H1 (cell line): ENCODE data around the gene GATB. TPM values are rescaled to one million over a fixed set of nuclear protein-coding genes. Genes with fewer than 3 reads are reported as not detected.

Source experiments
- CTCF ChIA-PET: fragments of 300-600 bp; sonication (Branson Sonifier 250); formaldehyde crosslinking; loops from one replicate; lab custom pipeline; 2021; ENCODE audit not compliant: partially characterized antibody; lab: Charles Lee
- POLR2A ChIA-PET: fragments of 300-600 bp; sonication (Branson Sonifier 250); formaldehyde crosslinking; loops from one replicate; lab custom pipeline; 2021; ENCODE audit warnings: inconsistent platforms; ENCODE audit not compliant: partially characterized antibody; lab: Charles Lee
- DNase-seq, 2 experiments: peaks; one replicate each; pipeline versions ENCODE4 v3.0.0 to v3.0.0-alpha.2; 2010 to 2022; ENCODE audit warnings: low spot score in 2 of 2, low read depth in 1 of 2, mixed read lengths in 1 of 2
- FAIRE-seq: peaks from 2 replicates; lab custom pipeline; 2011; peaks lifted over from hg19 to GRCh38; lab: Jason Lieb, UNC
- H2AFZ ChIP-seq: 2 replicates; pipeline ENCODE4 v1.8.1; 2012; ENCODE audit warnings: low read length, inconsistent platforms
- H2AK5ac ChIP-seq: 2 replicates; pipeline ENCODE4 v1.6.1; 2013; ENCODE audit warnings: low read depth, low read length
- H2BK120ac ChIP-seq: replicated peaks from 2 replicates; pipeline ENCODE3; 2013; ENCODE audit warnings: low read depth, low read length, inconsistent platforms
- H2BK12ac ChIP-seq: 2 replicates; pipeline ENCODE4 v1.6.1; 2013; ENCODE audit warnings: low read depth, low read length
- H2BK15ac ChIP-seq: 2 replicates; pipeline ENCODE4 v1.6.1; 2013; ENCODE audit warnings: low read length
- H2BK20ac ChIP-seq: 2 replicates; pipeline ENCODE4 v1.6.1; 2013; ENCODE audit warnings: low read length
- H2BK5ac ChIP-seq: 2 replicates; pipeline ENCODE4 v1.6.1; 2013; ENCODE audit warnings: low read depth, low read length
- H3K14ac ChIP-seq: 2 replicates; pipeline ENCODE4 v1.6.1; 2013; ENCODE audit warnings: inconsistent platforms; ENCODE audit not compliant: insufficient read length
- H3K18ac ChIP-seq: 2 replicates; pipeline ENCODE4 v1.6.1; 2013; ENCODE audit warnings: low read length; ENCODE audit errors: extremely low read depth
- H3K23ac ChIP-seq: 2 replicates; pipeline ENCODE4 v1.6.1; 2013; ENCODE audit warnings: inconsistent platforms; ENCODE audit not compliant: insufficient read length
- H3K23me2 ChIP-seq: 2 replicates; pipeline ENCODE4 v1.6.1; 2013; ENCODE audit warnings: low read depth, low read length
- H3K27ac ChIP-seq: 2 replicates; pipeline ENCODE4 v1.6.1; 2011; ENCODE audit warnings: low read depth, low read length, inconsistent platforms
- H3K27me3 ChIP-seq, 4 experiments: replicated peaks in 1 of 4; 1 replicate in 1 of 4; 2 replicates in 3 of 4; pipeline versions ENCODE4 v1.6.1 to v1.8.1; 2011 to 2013; ENCODE audit warnings: low read length in 3 of 4, mild to moderate bottlenecking in 3 of 4, inconsistent platforms in 2 of 4, mixed read lengths in 2 of 4, moderate library complexity in 1 of 4; ENCODE audit not compliant: control insufficient read depth in 3 of 4, insufficient read depth in 3 of 4; ENCODE audit errors: extremely low read depth in 1 of 4
- H3K36me3 ChIP-seq, 4 experiments: 2 replicates each; pipeline versions ENCODE4 v1.6.1 to v1.8.1; 2011 to 2013; ENCODE audit warnings: mild to moderate bottlenecking in 4 of 4, low read length in 3 of 4, moderate library complexity in 2 of 4, control low read depth in 1 of 4, inconsistent platforms in 1 of 4; ENCODE audit not compliant: insufficient read depth in 4 of 4, control insufficient read depth in 2 of 4
- H3K4ac ChIP-seq: replicated peaks from 2 replicates; pipeline ENCODE3; 2013; ENCODE audit warnings: low read length, low read depth, mixed read lengths, inconsistent platforms; ENCODE audit not compliant: insufficient read length
- H3K4me1 ChIP-seq, 4 experiments: replicated peaks in 1 of 4; 1 replicate in 1 of 4; 2 replicates in 3 of 4; pipeline versions ENCODE4 v1.6.1 to v1.8.1; 2011 to 2013; ENCODE audit warnings: low read length in 3 of 4, inconsistent platforms in 2 of 4, mixed read lengths in 1 of 4; ENCODE audit not compliant: insufficient read depth in 4 of 4, control insufficient read depth in 3 of 4
- H3K4me2 ChIP-seq, 2 experiments: 2 replicates each; pipeline versions ENCODE4 v1.6.1 to v1.8.1; 2011 to 2013; ENCODE audit warnings: low read depth in 2 of 2, low read length in 2 of 2, control low read depth in 1 of 2, inconsistent platforms in 1 of 2, mild to moderate bottlenecking in 1 of 2; ENCODE audit not compliant: insufficient read depth in 1 of 2
- H3K4me3 ChIP-seq, 4 experiments: fragments of 200-600, 300-600 bp in 1 of 4; sonication (generic), shearing (Covaris generic), sonication (Bioruptor Twin) in 1 of 4; 2 replicates each; pipeline versions ENCODE4 v1.5.1 to v1.8.1; 2011 to 2016; ENCODE audit warnings: low read length in 4 of 4, low read depth in 3 of 4, control low read depth in 2 of 4, inconsistent platforms in 2 of 4, mild to moderate bottlenecking in 2 of 4, mixed read lengths in 1 of 4, moderate library complexity in 1 of 4; ENCODE audit not compliant: insufficient read depth in 2 of 4; ENCODE audit errors: extremely low read depth in 1 of 4
- H3K56ac ChIP-seq: replicated peaks from 2 replicates; pipeline ENCODE3; 2013; ENCODE audit warnings: low read depth, mild to moderate bottlenecking, mixed read lengths, low read length, inconsistent platforms; ENCODE audit not compliant: insufficient read length
- H3K79me1 ChIP-seq: 2 replicates; pipeline ENCODE4 v1.6.1; 2013; ENCODE audit warnings: low read depth, low read length, control low read depth
- H3K79me2 ChIP-seq, 2 experiments: 2 replicates each; pipeline versions ENCODE4 v1.6.1 to v1.8.1; 2012 to 2013; ENCODE audit warnings: low read length in 2 of 2, mild to moderate bottlenecking in 2 of 2, inconsistent platforms in 1 of 2; ENCODE audit not compliant: insufficient read depth in 2 of 2, control insufficient read depth in 1 of 2
- H3K9ac ChIP-seq, 4 experiments: replicated peaks in 1 of 4; 1 replicate in 1 of 4; 2 replicates in 3 of 4; pipeline versions ENCODE4 v1.6.1 to v1.8.1; 2011 to 2013; ENCODE audit warnings: low read depth in 3 of 4, low read length in 3 of 4, control low read depth in 2 of 4, mild to moderate bottlenecking in 2 of 4, moderate library complexity in 2 of 4, inconsistent platforms in 1 of 4; ENCODE audit errors: extremely low read depth in 1 of 4
- H3K9me3 ChIP-seq, 2 experiments: 2 replicates each; pipeline versions ENCODE4 v1.6.1 to v1.8.1; 2012 to 2013; ENCODE audit warnings: mild to moderate bottlenecking in 2 of 2, moderate library complexity in 2 of 2, control low read depth in 1 of 2, inconsistent platforms in 1 of 2, low read depth in 1 of 2, low read length in 1 of 2, mixed read lengths in 1 of 2; ENCODE audit not compliant: insufficient read depth in 2 of 2
- H4K20me1 ChIP-seq, 2 experiments: replicated peaks in 1 of 2; 2 replicates each; pipeline versions ENCODE3 to v1.8.1; 2011 to 2013; ENCODE audit warnings: inconsistent platforms in 2 of 2, low read length in 2 of 2, mild to moderate bottlenecking in 1 of 2; ENCODE audit not compliant: insufficient read depth in 2 of 2, control insufficient read depth in 1 of 2
- H4K5ac ChIP-seq: 2 replicates; pipeline ENCODE4 v1.6.1; 2013; ENCODE audit warnings: low read length, low read depth, mixed read lengths, inconsistent platforms; ENCODE audit not compliant: insufficient read length
- H4K8ac ChIP-seq: 2 replicates; pipeline ENCODE4 v1.8.0; 2013; ENCODE audit warnings: mild to moderate bottlenecking, moderate library complexity, low read length, inconsistent platforms; ENCODE audit not compliant: insufficient read depth; ENCODE audit errors: extremely low read depth
- H4K91ac ChIP-seq: replicated peaks from 2 replicates; pipeline ENCODE3; 2013; ENCODE audit warnings: low read length, mixed read lengths, inconsistent platforms; ENCODE audit not compliant: insufficient read length
- BCL11A ChIP-seq, 2 experiments: IDR thresholded peaks; one replicate each; pipeline ENCODE4 v1.6.1; 2011; ENCODE audit warnings: low read depth in 2 of 2, low read length in 2 of 2, mild to moderate bottlenecking in 2 of 2
- CTCF ChIP-seq, 3 experiments: IDR thresholded peaks; 1 replicate in 2 of 3; 2 replicates in 1 of 3; pipeline versions ENCODE4 v1.5.1 to v1.6.1; 2011; ENCODE audit warnings: low read length in 3 of 3, mild to moderate bottlenecking in 3 of 3, inconsistent platforms in 2 of 3, low read depth in 1 of 3, moderate library complexity in 1 of 3; ENCODE audit not compliant: insufficient read depth in 1 of 3; ENCODE audit errors: control extremely low read depth in 1 of 3
- FOSL1 ChIP-seq: IDR thresholded peaks from 2 replicates; pipeline ENCODE4 v1.6.1; 2011; ENCODE audit warnings: mild to moderate bottlenecking, low read depth, low read length, moderate library complexity; ENCODE audit not compliant: insufficient read depth
- HDAC2 ChIP-seq, 2 experiments: fragments of 300-600 bp in 1 of 2; sonication (generic) in 1 of 2; IDR thresholded peaks; 2 replicates each; pipeline ENCODE4 v1.6.1; 2011 to 2012; ENCODE audit warnings: low read depth in 2 of 2, low read length in 2 of 2, mild to moderate bottlenecking in 2 of 2, moderate library complexity in 2 of 2, borderline replicate concordance in 1 of 2, inconsistent platforms in 1 of 2
- MAFK ChIP-seq: IDR thresholded peaks from 2 replicates; pipeline ENCODE4 v1.6.1; 2012; ENCODE audit warnings: low read depth, mild to moderate bottlenecking, improper control_type of control experiment, low read length
- MAX ChIP-seq: IDR thresholded peaks from 2 replicates; pipeline ENCODE4 v1.6.1; 2012; ENCODE audit warnings: inconsistent platforms
- PHF8 ChIP-seq: fragments of 200-600 bp; sonication (generic); conservative IDR thresholded peaks from 2 replicates; pipeline ENCODE4 v1.7.1; 2012; ENCODE audit warnings: low read depth, mild to moderate bottlenecking, inconsistent platforms, low read length, moderate library complexity
- SIX5 ChIP-seq: IDR thresholded peaks from 2 replicates; pipeline ENCODE4 v1.6.1; 2011; ENCODE audit warnings: mild to moderate bottlenecking, low read depth, low read length
- SP1 ChIP-seq: IDR thresholded peaks from 2 replicates; pipeline ENCODE4 v1.6.1; 2011; ENCODE audit warnings: low read depth, low read length
- SUZ12 ChIP-seq: fragments of 200-600 bp; sonication (generic); IDR thresholded peaks from 2 replicates; pipeline ENCODE4 v1.6.1; 2012; ENCODE audit warnings: mild to moderate bottlenecking, inconsistent platforms, low read length, moderate library complexity, mixed read lengths
- WGBS, 2 experiments: shearing (Covaris generic) in 1 of 2; methylation state at CpG; one replicate each; pipeline versions ENCODE4 v1.1.6 to v1.1.7; 2013 to 2015; ENCODE audit warnings: low lambda C conversion rate in 2 of 2, mixed read lengths in 2 of 2, inconsistent platforms in 1 of 2, low coverage in 1 of 2, missing lambda C conversion rate in 1 of 2; ENCODE audit not compliant: insufficient replicate concordance in 2 of 2, insufficient coverage in 1 of 2, insufficient read length in 1 of 2; ENCODE audit errors: extremely low coverage in 1 of 2, missing lambda C conversion rate in 1 of 2; 5-methylcytosine and 5-hydroxymethylcytosine counted together
- polyA plus RNA-seq, 7 experiments: library from polyadenylated mRNA; depleted of rRNA in 3 of 7; stranded (reverse) in 5 of 7; unstranded in 2 of 7; fragments of >200 nt in 5 of 7; fragments of 200-250 nt in 2 of 7; gene quantifications; 1 replicate in 5 of 7; 2 replicates in 1 of 7; 4 replicates in 1 of 7; pipeline versions ENCODE4 v1.2.1 to v1.2.3, GENCODE V29; 2011 to 2013; ENCODE audit warnings: missing spikeins in 2 of 7, mixed read lengths in 2 of 7
- total RNA-seq: library from RNA; stranded (reverse); fragmentation: NEBNext Ultra II Directional; extraction: Animal tissue kit (Norgen Biotek cat#: 25700); gene quantifications from 2 replicates; pipeline ENCODE4 v1.2.1, GENCODE V29; 2021

GATB gene
- total and polyA plus RNA-seq, 2 of the 8 experiments (the other 6 are each of a cell fraction or from before 2014, with no cell fraction given): 15.3 to 18.0 TPM

- Histone ChIP-seq H3K4me1 (no peaks in the 10 kb centered on the region), H2AK5ac (no peak overlapping the region), H3K79me1 (no peaks in the 10 kb centered on the region), H3K18ac (no peak overlapping the region), H2BK20ac (no peak overlapping the region), H2AFZ (no peak overlapping the region), H4K5ac (no peak overlapping the region), H2BK120ac (no peak overlapping the region), H3K4me2 (no peak overlapping the region), H3K4me3 (no peak overlapping the region), H3K23ac (no peak overlapping the region), H3K36me3 (peaks cover 7 to 35% (median 14%) of the 10 kb centered on the region in 4 experiments), H3K27ac (no peak overlapping the region), H3K56ac (no peak overlapping the region), H3K4ac (no peak overlapping the region), H4K20me1 (no peaks in the 10 kb centered on the region), H2BK15ac (no peak overlapping the region), H3K23me2 (no peaks in the 10 kb centered on the region), H3K9ac (no peak overlapping the region), H2BK12ac (no peak overlapping the region), H2BK5ac (no peak overlapping the region), H4K8ac (no peak overlapping the region), H3K27me3 (no peaks in the 10 kb centered on the region), H3K14ac (no peak overlapping the region), H3K79me2 (no peaks in the 10 kb centered on the region), H3K9me3 (no peaks in the 10 kb centered on the region), H4K91ac (no peak overlapping the region)
- no peak for FAIRE-seq
- WGBS, 2 experiments: 97% methylated on average over 3 of the region's 3 CpGs; no CpG with 5 or more reads in 1 of the 2 experiments
- ChIA-PET POLR2A (interaction anchor here (0.5 kb wide), 1 partner anchor 63 kb away, joined by 3 read pairs; no protein-coding TSS in a partner anchor), CTCF (interaction anchor here (1.4 to 2.5 kb wide), 2 partner anchors 9 to 12 kb away, joined by 3 to 10 read pairs; no protein-coding TSS in a partner anchor)
- no peak for DNase-seq
- TF ChIP-seq SUZ12: no peak
- no peak for TF ChIP-seq SIX5
- no peak for TF ChIP-seq PHF8
- TF ChIP-seq MAFK: no peak
- TF ChIP-seq SP1: no peak
- TF ChIP-seq BCL11A (IDR thresholded peaks at IDR 0.05; ENCODE audit: low read depth in 2 of 2, low read length in 2 of 2): no peak
- no peak for TF ChIP-seq MAX
- no peak for TF ChIP-seq HDAC2 (IDR thresholded peaks at IDR 0.05; ENCODE audit: borderline replicate concordance in 1 of 2, low read depth in 2 of 2, low read length in 2 of 2)
- no peak for TF ChIP-seq CTCF (IDR thresholded peaks at IDR 0.05; ENCODE audit: control extremely low read depth in 1 of 3, insufficient read depth in 1 of 3, low read depth in 1 of 3, low read length in 3 of 3)
- TF ChIP-seq FOSL1: no peak
These were observed 107.8 kb downstream of the GATB start for GRCh38 chr4:151652841-151653547.
